IMR-90 (cell line): Measurements from ENCODE around the gene XPR1. TPM values are rescaled to one million over a fixed set of nuclear protein-coding genes. Genes with fewer than 3 reads are reported as not detected.

Experiments used
- ATAC-seq: fragments of 200-7000 bp; cut with Tn5 transposase; 2 replicates; pipeline ENCODE4 v1.9.1; 2020; ENCODE audit warnings: low read depth, mild to moderate bottlenecking, moderate library complexity
- BruUV-seq: library from RNA; stranded (reverse); fragments of 400-500 nt; replicated peaks from 2 replicates; lab custom pipeline; 2021; lab: Mats Ljungman, UMichigan
- CTCF ChIA-PET: fragments of 300-600 bp; formaldehyde crosslinking; extraction: SDS; loops from one replicate; lab custom pipeline; 2021; ENCODE audit warnings: antibody characterized with exemption; lab: Yijun Ruan, JAX
- POLR2A ChIA-PET: fragments of 300-600 bp; sonication (Branson Sonifier 250); formaldehyde crosslinking; loops from one replicate; lab custom pipeline; 2022; ENCODE audit warnings: antibody characterized with exemption; ENCODE audit not compliant: unreplicated experiment; lab: Charles Lee
- DNase-seq: peaks from one replicate; pipeline ENCODE4 v3.0.0; 2013
- H2AFZ ChIP-seq: replicated peaks from 2 replicates; pipeline ENCODE3; 2013; ENCODE audit warnings: low read length, mild to moderate bottlenecking; ENCODE audit not compliant: poor library complexity
- H2AK5ac ChIP-seq: 2 replicates; pipeline ENCODE4 v1.6.1; 2013; ENCODE audit warnings: low read depth, low read length, inconsistent platforms
- H2AK9ac ChIP-seq: replicated peaks from 2 replicates; pipeline ENCODE3; 2013; ENCODE audit warnings: mild to moderate bottlenecking, low read depth, low read length, moderate library complexity; ENCODE audit not compliant: poor library complexity
- H2BK120ac ChIP-seq: 2 replicates; pipeline ENCODE4 v1.6.1; 2013; ENCODE audit warnings: low read depth, low read length, inconsistent platforms
- H2BK15ac ChIP-seq: 3 replicates; pipeline ENCODE4 v1.6.1; 2013; ENCODE audit warnings: low read depth, low read length, inconsistent platforms
- H2BK20ac ChIP-seq: 2 replicates; pipeline ENCODE4 v1.6.1; 2013; ENCODE audit warnings: low read depth, mild to moderate bottlenecking, inconsistent platforms, low read length, moderate library complexity
- H2BK5ac ChIP-seq: 2 replicates; pipeline ENCODE4 v1.6.1; 2013; ENCODE audit warnings: mild to moderate bottlenecking, low read depth, low read length, inconsistent platforms; ENCODE audit not compliant: poor library complexity, severe bottlenecking
- H3K14ac ChIP-seq: replicated peaks from 2 replicates; pipeline ENCODE4 v1.6.1; 2013; ENCODE audit warnings: low read depth, low read length, inconsistent platforms
- H3K18ac ChIP-seq: 2 replicates; pipeline ENCODE4 v1.6.1; 2013; ENCODE audit warnings: low read depth, low read length, control low read depth
- H3K23ac ChIP-seq: 2 replicates; pipeline ENCODE4 v1.6.1; 2013; ENCODE audit warnings: low read depth, low read length, inconsistent platforms
- H3K27ac ChIP-seq: 2 replicates; pipeline ENCODE4 v1.5.1; 2013; ENCODE audit warnings: mild to moderate bottlenecking, control low read depth, low read length; ENCODE audit not compliant: insufficient read depth
- H3K27me3 ChIP-seq: 2 replicates; pipeline ENCODE4 v1.6.1; 2013; ENCODE audit warnings: low read length; ENCODE audit not compliant: control insufficient read depth, insufficient read depth
- H3K36me3 ChIP-seq: 2 replicates; pipeline ENCODE4 v1.6.1; 2013; ENCODE audit warnings: low read length, mixed read lengths; ENCODE audit not compliant: control insufficient read depth, insufficient read depth
- H3K4ac ChIP-seq: 2 replicates; pipeline ENCODE4 v1.6.1; 2013; ENCODE audit warnings: low read depth, low read length, inconsistent platforms
- H3K4me1 ChIP-seq: 2 replicates; pipeline ENCODE4 v1.6.1; 2013; ENCODE audit warnings: low read length, mixed read lengths; ENCODE audit not compliant: control insufficient read depth, insufficient read depth
- H3K4me2 ChIP-seq: 2 replicates; pipeline ENCODE4 v1.6.1; 2013; ENCODE audit warnings: low read depth, mild to moderate bottlenecking, control low read depth, low read length, moderate library complexity
- H3K4me3 ChIP-seq: 2 replicates; pipeline ENCODE4 v1.5.1; 2013; ENCODE audit warnings: low read depth, mild to moderate bottlenecking, control low read depth, low read length, moderate library complexity; ENCODE audit not compliant: insufficient read depth
- H3K56ac ChIP-seq: 2 replicates; pipeline ENCODE4 v1.6.1; 2013; ENCODE audit warnings: low read length, inconsistent platforms; ENCODE audit not compliant: insufficient read depth; ENCODE audit errors: extremely low read depth
- H3K79me1 ChIP-seq, 2 experiments: 2 replicates each; pipeline ENCODE4 v1.6.1; 2013; ENCODE audit warnings: low read length in 2 of 2, inconsistent platforms in 1 of 2, low read depth in 1 of 2
- H3K9ac ChIP-seq: 2 replicates; pipeline ENCODE4 v1.6.1; 2013; ENCODE audit warnings: low read depth, low read length, control low read depth
- H3K9me1 ChIP-seq: 2 replicates; pipeline ENCODE4 v1.6.1; 2013; ENCODE audit warnings: low read length, inconsistent platforms; ENCODE audit not compliant: insufficient read depth
- H3K9me3 ChIP-seq: 2 replicates; pipeline ENCODE4 v1.6.1; 2013; ENCODE audit warnings: low read length; ENCODE audit not compliant: control insufficient read depth, insufficient read depth
- H4K20me1 ChIP-seq: 2 replicates; pipeline ENCODE4 v1.6.1; 2013; ENCODE audit warnings: low read length, inconsistent platforms; ENCODE audit not compliant: insufficient read depth
- H4K5ac ChIP-seq: 2 replicates; pipeline ENCODE4 v1.6.1; 2013; ENCODE audit warnings: mild to moderate bottlenecking, low read depth, low read length, control low read depth
- H4K8ac ChIP-seq, 2 experiments: 2 replicates each; pipeline ENCODE4 v1.6.1; 2013; ENCODE audit warnings: low read depth in 2 of 2, low read length in 2 of 2, control low read depth in 1 of 2, inconsistent platforms in 1 of 2
- H4K91ac ChIP-seq: 2 replicates; pipeline ENCODE4 v1.6.1; 2013; ENCODE audit warnings: low read depth, low read length, inconsistent platforms; ENCODE audit not compliant: insufficient read depth
- BHLHE40 ChIP-seq: fragments of 150-350 bp; IDR thresholded peaks from 2 replicates; pipeline ENCODE4 v1.6.1; 2016; ENCODE audit warnings: mild to moderate bottlenecking, low read depth, low read length
- CEBPB ChIP-seq: IDR thresholded peaks from 2 replicates; pipeline ENCODE4 v1.6.1; 2012; ENCODE audit warnings: low read depth, low read length, improper control_type of control experiment
- CHD1 ChIP-seq: IDR thresholded peaks from 2 replicates; pipeline ENCODE4 v1.6.1; 2012; ENCODE audit warnings: low read depth, low read length, improper control_type of control experiment
- CTCF ChIP-seq: conservative IDR thresholded peaks from 2 replicates; pipeline ENCODE4 v1.5.1; 2012; ENCODE audit warnings: mild to moderate bottlenecking, low read depth, low read length, improper control_type of control experiment
- ELK1 ChIP-seq: fragments of 150-350 bp; IDR thresholded peaks from 2 replicates; pipeline ENCODE4 v1.6.1; 2016; ENCODE audit warnings: low read depth, mild to moderate bottlenecking, low read length, moderate library complexity, borderline replicate concordance
- FOS ChIP-seq: fragments of 150-350 bp; IDR thresholded peaks from 2 replicates; pipeline ENCODE4 v1.6.1; 2016; ENCODE audit warnings: low read depth, low read length
- MAFK ChIP-seq: IDR thresholded peaks from 2 replicates; pipeline ENCODE4 v1.6.1; 2012; ENCODE audit warnings: low read depth, low read length, improper control_type of control experiment
- MAZ ChIP-seq: IDR thresholded peaks from 2 replicates; pipeline ENCODE4 v1.6.1; 2012; ENCODE audit warnings: low read depth, mild to moderate bottlenecking, low read length, improper control_type of control experiment, moderate library complexity, borderline replicate concordance
- MXI1 ChIP-seq: IDR thresholded peaks from 2 replicates; pipeline ENCODE4 v1.6.1; 2012; ENCODE audit warnings: low read depth, mild to moderate bottlenecking, low read length, moderate library complexity, borderline replicate concordance
- NFE2L2 ChIP-seq: fragments of 150-350 bp; IDR thresholded peaks from 2 replicates; pipeline ENCODE4 v1.6.1; 2016; ENCODE audit warnings: low read depth, mild to moderate bottlenecking, low read length
- POLR2A ChIP-seq: IDR thresholded peaks from 2 replicates; pipeline ENCODE4 v1.6.1; 2012; ENCODE audit warnings: mild to moderate bottlenecking, low read depth, low read length
- RCOR1 ChIP-seq: IDR thresholded peaks from 2 replicates; pipeline ENCODE4 v1.6.1; 2012; ENCODE audit warnings: mild to moderate bottlenecking, low read length, improper control_type of control experiment; ENCODE audit not compliant: insufficient replicate concordance
- RFX5 ChIP-seq: IDR thresholded peaks from 2 replicates; pipeline ENCODE4 v1.8.0; 2012; ENCODE audit warnings: low read depth, mild to moderate bottlenecking, low read length, moderate library complexity
- SMC3 ChIP-seq: fragments of 150-350 bp; IDR thresholded peaks from 2 replicates; pipeline ENCODE4 v1.6.1; 2016; ENCODE audit warnings: low read depth, mild to moderate bottlenecking, antibody characterized with exemption, low read length, moderate library complexity
- USF2 ChIP-seq: fragments of 150-350 bp; IDR thresholded peaks from 2 replicates; pipeline ENCODE4 v1.6.1; 2017; ENCODE audit warnings: mild to moderate bottlenecking, antibody characterized with exemption, low read length, low read depth
- WGBS, 2 experiments: methylation state at CpG; one replicate each; pipeline versions ENCODE4 v1.1.5 to v1.1.7; 2013; ENCODE audit warnings: missing lambda C conversion rate in 2 of 2; ENCODE audit not compliant: insufficient read length in 1 of 2; ENCODE audit errors: extremely low coverage in 2 of 2; 5-methylcytosine and 5-hydroxymethylcytosine counted together
- dilution Hi-C: fragments of 300-500 bp; cut with HindIII; formaldehyde crosslinking; loops from one replicate; pipeline ENCODE4 v1.14.3; 2018; ENCODE audit warnings: low sequenced_read_pairs; ENCODE audit not compliant: unreplicated experiment
- in situ Hi-C: fragments of 300-500 bp; cut with MboI; formaldehyde crosslinking; loops from 3 replicates; pipeline ENCODE4 v1.14.3; 2019; ENCODE audit warnings: low sequenced_read_pairs, inconsistent platforms, mixed read lengths
- intact Hi-C: fragments of 100-400 bp; cut with micrococcal nuclease; formaldehyde crosslinking; loops from 2 replicates; pipeline ENCODE4 v1.10.0; 2022
- polyA plus RNA-seq, 3 experiments: library from polyadenylated mRNA; depleted of rRNA; stranded (reverse); fragments of >200 nt; gene quantifications; 2 replicates each; pipeline ENCODE4 v1.2.3, GENCODE V29; 2012; ENCODE audit warnings: low replicate concordance in 1 of 3
- total RNA-seq: library from RNA; depleted of rRNA; stranded (reverse); fragments of >200 nt; gene quantifications from 2 replicates; pipeline ENCODE4 v1.2.3, GENCODE V29; 2012

XPR1 gene
- total and polyA plus RNA-seq, 2 of the 4 experiments (the other 2 are of a cell fraction): 11.8 to 25.1 TPM

GRCh38 chr1:180606155-180606554, 25.7 kb upstream of the XPR1 start:
- Histone ChIP-seq H3K18ac (no peak overlapping the region), H3K23ac (no peak overlapping the region), H3K4me1 (peaks cover 4% of the 10 kb centered on the region), H4K91ac (no peak overlapping the region), H2BK15ac (no peak overlapping the region), H4K20me1 (no peaks in the 10 kb centered on the region), H3K9ac (no peak overlapping the region), H3K36me3 (no peaks in the 10 kb centered on the region), H4K5ac (no peak overlapping the region), H3K4ac (no peak overlapping the region), H2BK120ac (no peak overlapping the region), H3K79me1 (no peaks in the 10 kb centered on the region), H2BK20ac (no peak overlapping the region), H3K4me2 (no peak overlapping the region), H3K27ac (no peak overlapping the region), H4K8ac (no peak overlapping the region), H3K27me3 (no peaks in the 10 kb centered on the region), H2AK5ac (no peak overlapping the region), H3K4me3 (no peak overlapping the region), H3K9me3 (no peaks in the 10 kb centered on the region), H3K9me1 (peaks cover 10% of the 10 kb centered on the region), H2BK5ac (no peak overlapping the region), H2AFZ (no peak overlapping the region), H2AK9ac (no peak overlapping the region), H3K14ac (no peak overlapping the region), H3K56ac (no peak overlapping the region)
- ATAC-seq (no peak), DNase-seq (no peak)
- intact Hi-C loops (loop anchor here (1.0 kb wide), 1 partner anchor 35 kb away; no protein-coding TSS in a partner anchor), dilution Hi-C loops (no loop called here), in situ Hi-C loops (no loop called here)
- no peak for TF ChIP-seq MXI1
- TF ChIP-seq MAZ: no peak
- TF ChIP-seq CHD1: no peak
- TF ChIP-seq RCOR1: no peak
- TF ChIP-seq NFE2L2: no peak
- TF ChIP-seq SMC3: no peak
- TF ChIP-seq FOS: no peak
- no peak for TF ChIP-seq RFX5
- no peak for TF ChIP-seq CEBPB
- no peak for TF ChIP-seq BHLHE40
- no peak for TF ChIP-seq MAFK
- no peak for TF ChIP-seq CTCF
- no peak for TF ChIP-seq ELK1
- TF ChIP-seq POLR2A: no peak
- no peak for TF ChIP-seq USF2
- ChIA-PET POLR2A (no interaction called here), CTCF (no interaction called here)
- no CpG with 5 or more reads among the region's 2 CpGs for WGBS, 2 experiments
- BruUV-seq: no TSS peak
